ENCODE data around the gene MIER3.
A peak's percentile ranks its signal among the peaks of the same experiment; 100 is the strongest.

The MIER3 gene, protein sequence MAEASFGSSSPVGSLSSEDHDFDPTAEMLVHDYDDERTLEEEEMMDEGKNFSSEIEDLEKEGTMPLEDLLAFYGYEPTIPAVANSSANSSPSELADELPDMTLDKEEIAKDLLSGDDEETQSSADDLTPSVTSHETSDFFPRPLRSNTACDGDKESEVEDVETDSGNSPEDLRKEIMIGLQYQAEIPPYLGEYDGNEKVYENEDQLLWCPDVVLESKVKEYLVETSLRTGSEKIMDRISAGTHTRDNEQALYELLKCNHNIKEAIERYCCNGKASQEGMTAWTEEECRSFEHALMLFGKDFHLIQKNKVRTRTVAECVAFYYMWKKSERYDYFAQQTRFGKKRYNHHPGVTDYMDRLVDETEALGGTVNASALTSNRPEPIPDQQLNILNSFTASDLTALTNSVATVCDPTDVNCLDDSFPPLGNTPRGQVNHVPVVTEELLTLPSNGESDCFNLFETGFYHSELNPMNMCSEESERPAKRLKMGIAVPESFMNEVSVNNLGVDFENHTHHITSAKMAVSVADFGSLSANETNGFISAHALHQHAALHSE

GRCh38 chr5:56951946-56952691 is at the start of gene MIER3:
MIER3 (minus strand) TSS chr5:56952123; CDS start chr5:56952102, 21 bp downstream.
- TF ChIP-seq CTCF (IDR thresholded peaks at IDR 0.05; ENCODE audit: control insufficient read depth, insufficient read depth, low read depth, low read length, missing control alignments), result no peak
- H3K4me3 ChIP-seq (ENCODE audit: control insufficient read depth, low read depth, low read length), result peak within 1 kb of the TSS; percentile 79
- no peak for DNase-seq (ENCODE audit: low read depth)

DNA sequence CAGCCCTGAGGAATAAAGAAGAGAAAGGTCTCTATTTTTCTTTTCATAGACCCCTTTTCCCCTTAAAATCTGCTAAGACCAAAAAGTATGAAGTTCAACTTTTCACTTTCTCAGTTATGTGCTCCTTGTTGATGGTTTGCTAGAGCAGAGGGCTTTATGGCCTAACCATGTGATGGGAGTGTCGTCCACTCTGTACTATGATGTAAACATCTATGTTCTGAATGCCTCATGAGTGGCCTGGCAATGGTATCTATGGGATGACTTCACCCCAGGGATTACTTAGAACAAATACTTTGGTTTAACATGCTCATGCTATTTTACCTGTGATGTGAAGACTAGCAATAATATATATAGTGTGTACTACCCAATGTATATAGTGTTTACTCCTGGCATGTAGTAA is 43.7 kb upstream of the MIER3 start:
- TF ChIP-seq CTCF (IDR thresholded peaks at IDR 0.05; ENCODE audit: control insufficient read depth, insufficient read depth, low read depth, low read length, missing control alignments), result no peak
- no peak for DNase-seq (ENCODE audit: low read depth)
- no peak overlapping the region for H3K4me3 ChIP-seq (ENCODE audit: control insufficient read depth, low read depth, low read length)

DNA sequence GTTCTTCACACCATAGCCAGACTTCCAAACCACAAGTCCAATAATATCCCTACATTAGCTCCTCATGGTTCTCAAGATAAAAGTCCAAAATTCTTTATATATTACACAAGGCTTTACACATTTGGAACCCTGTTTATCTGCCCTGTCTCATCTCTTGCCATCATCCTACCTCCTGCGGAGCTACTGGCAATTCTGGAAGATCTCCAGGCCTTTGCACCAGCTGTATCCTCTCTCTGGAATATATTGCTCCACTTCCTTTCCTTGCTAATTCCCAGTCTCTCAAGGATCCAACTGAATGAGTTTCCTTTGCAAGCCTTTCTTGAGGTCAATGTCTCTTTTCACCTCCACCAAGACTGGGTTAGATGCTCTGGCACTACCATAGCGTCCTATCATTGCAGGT is 41.3 kb upstream of the MIER3 start:
- no peak for TF ChIP-seq CTCF (IDR thresholded peaks at IDR 0.05; ENCODE audit: control insufficient read depth, insufficient read depth, low read depth, low read length, missing control alignments)
- no peak for DNase-seq (ENCODE audit: low read depth)
- no peak overlapping the region for H3K4me3 ChIP-seq (ENCODE audit: control insufficient read depth, low read depth, low read length)

DNA sequence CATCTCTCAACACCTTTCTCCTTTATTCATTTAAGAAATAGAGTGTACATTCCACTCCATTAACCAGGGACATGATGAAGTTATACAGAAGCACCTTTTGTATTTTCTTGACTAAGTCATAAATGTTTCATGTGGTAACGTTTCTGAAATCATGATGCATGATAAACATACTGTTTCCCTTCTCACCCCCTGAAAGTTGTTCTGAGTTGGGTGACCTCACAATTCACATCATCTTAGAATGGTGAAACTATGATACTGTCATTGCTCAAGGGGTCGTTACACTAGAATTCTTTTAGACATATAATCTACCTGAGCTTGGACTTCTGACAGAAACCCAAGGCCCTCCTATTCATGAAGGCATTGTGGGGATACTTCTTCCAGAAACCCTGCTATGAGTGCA is 37.8 kb upstream of the MIER3 start:
- H3K4me3 ChIP-seq (ENCODE audit: control insufficient read depth, low read depth, low read length), result no peak overlapping the region
- no peak for TF ChIP-seq CTCF (IDR thresholded peaks at IDR 0.05; ENCODE audit: control insufficient read depth, insufficient read depth, low read depth, low read length, missing control alignments)

DNA sequence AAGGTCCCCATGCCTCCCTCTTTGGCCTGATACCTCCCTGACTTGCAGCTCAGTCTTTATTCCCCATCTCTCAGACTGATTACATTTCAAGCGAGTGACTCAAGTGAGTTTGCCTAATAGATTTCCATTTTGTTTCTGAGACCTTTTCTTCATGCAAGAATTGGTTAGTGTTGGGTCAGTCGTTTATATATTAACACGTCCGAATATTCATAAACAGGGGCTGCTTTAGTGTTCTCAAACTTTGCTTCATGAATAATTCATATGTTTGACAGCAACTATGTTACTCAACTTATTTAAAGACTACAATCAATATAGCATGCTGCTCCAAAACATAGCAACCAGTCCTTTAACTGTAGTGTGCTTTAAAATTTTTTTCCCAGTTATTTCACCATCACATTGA is 36.6 kb upstream of the MIER3 start:
- no peak for TF ChIP-seq CTCF (IDR thresholded peaks at IDR 0.05; ENCODE audit: control insufficient read depth, insufficient read depth, low read depth, low read length, missing control alignments)
- H3K4me3 ChIP-seq (ENCODE audit: control insufficient read depth, low read depth, low read length), result no peak overlapping the region

More for the DNA sequence above, 37.8 kb upstream of the MIER3 start:
- no peak for DNase-seq (ENCODE audit: low read depth)

GRCh38 chr5:56987171-56987570 is 35.2 kb upstream of the MIER3 start:
- no peak for TF ChIP-seq CTCF (IDR thresholded peaks at IDR 0.05; ENCODE audit: control insufficient read depth, insufficient read depth, low read depth, low read length, missing control alignments)
- no peak overlapping the region for H3K4me3 ChIP-seq (ENCODE audit: control insufficient read depth, low read depth, low read length)
- DNase-seq (ENCODE audit: low read depth), result no peak

More for the DNA sequence above, 36.6 kb upstream of the MIER3 start:
- DNase-seq (ENCODE audit: low read depth), result no peak
